B cell (primary cell): ENCODE data around the gene KIAA1191. TPM values are rescaled to one million over a fixed set of nuclear protein-coding genes. Genes with fewer than 3 reads are reported as not detected.

Experiments used
- ATAC-seq: fragments of 200-7000 bp; cut with Tn5 transposase; one replicate; pipeline ENCODE4 v1.10.0; 2021; ENCODE audit warnings: low read depth, mild to moderate bottlenecking, moderate number of reproducible peaks, moderate library complexity
- CTCF ChIA-PET: fragments of 350-600 bp; sonication (Branson Sonifier 250); formaldehyde crosslinking; loops from one replicate; lab custom pipeline; 2021; ENCODE audit warnings: antibody characterized with exemption, inconsistent platforms; lab: Charles Lee
- POLR2A ChIA-PET: fragments of 350-600 bp; sonication (Branson Sonifier 250); formaldehyde crosslinking; loops from one replicate; lab custom pipeline; 2021; ENCODE audit warnings: antibody characterized with exemption; lab: Charles Lee
- DNase-seq: peaks from one replicate; pipeline ENCODE4 v3.0.0; 2013
- H2AFZ ChIP-seq: 2 replicates; pipeline ENCODE4 v1.6.1; 2012; ENCODE audit warnings: mild to moderate bottlenecking, low read depth, low read length; ENCODE audit not compliant: insufficient read depth, poor library complexity, severe bottlenecking
- H3K27ac ChIP-seq, 2 donors: 1 replicate in 1 of 2; 2 replicates in 1 of 2; pipeline ENCODE4 v1.5.1; 2012 to 2013; ENCODE audit warnings: low read length in 2 of 2, mild to moderate bottlenecking in 2 of 2, moderate library complexity in 1 of 2
- H3K27me3 ChIP-seq, 4 experiments: fragments of 200-600 bp in 1 of 4; sonication (generic) in 1 of 4; replicated peaks in 1 of 4; 1 replicate in 2 of 4; 2 replicates in 2 of 4; pipeline versions ENCODE4 v1.6.1 to v1.7.0; 2013 to 2016; ENCODE audit warnings: low read length in 3 of 4, mild to moderate bottlenecking in 2 of 4, mixed read lengths in 1 of 4, moderate library complexity in 1 of 4; ENCODE audit not compliant: insufficient read depth in 4 of 4, control insufficient read depth in 3 of 4; ENCODE audit errors: control extremely low read depth in 1 of 4
- H3K36me3 ChIP-seq, 2 experiments: replicated peaks in 1 of 2; 1 replicate in 1 of 2; 2 replicates in 1 of 2; pipeline versions ENCODE4 v1.6.1 to v1.7.1; 2013; ENCODE audit warnings: low read length in 1 of 2; ENCODE audit not compliant: insufficient read depth in 2 of 2, control insufficient read depth in 1 of 2; ENCODE audit errors: control extremely low read depth in 1 of 2, extremely low read depth in 1 of 2
- H3K4me1 ChIP-seq, 2 donors: fragments of 200-600 bp in 1 of 2; sonication (generic) in 1 of 2; 1 replicate in 1 of 2; 2 replicates in 1 of 2; pipeline versions ENCODE4 v1.5.1 to v1.6.1; 2013 to 2017; ENCODE audit warnings: low read length in 2 of 2; ENCODE audit not compliant: control insufficient read depth in 2 of 2, insufficient read depth in 2 of 2
- H3K4me2 ChIP-seq: replicated peaks from 2 replicates; pipeline ENCODE3; 2012; ENCODE audit warnings: mild to moderate bottlenecking, low read depth, low read length; ENCODE audit not compliant: poor library complexity, severe bottlenecking
- H3K4me3 ChIP-seq, 5 experiments: fragments of 200-600 bp in 1 of 5; sonication (generic) in 1 of 5; 1 replicate in 3 of 5; 2 replicates in 2 of 5; pipeline versions ENCODE4 v1.5.1 to v1.7.0; 2011 to 2016; ENCODE audit warnings: low read length in 4 of 5, mild to moderate bottlenecking in 4 of 5, low read depth in 2 of 5, control low read depth in 1 of 5, moderate library complexity in 1 of 5; ENCODE audit not compliant: insufficient read depth in 1 of 5; ENCODE audit errors: control extremely low read depth in 1 of 5, extremely low read depth in 1 of 5
- H3K79me2 ChIP-seq: fragments of 200-600 bp; sonication (generic); one replicate; pipeline ENCODE4 v1.6.0; 2016; ENCODE audit warnings: low read length; ENCODE audit not compliant: control insufficient read depth, insufficient read depth
- H3K9ac ChIP-seq: fragments of 200-600 bp; sonication (generic); 2 replicates; pipeline ENCODE4 v1.6.1; 2017; ENCODE audit warnings: mild to moderate bottlenecking, low read length, moderate library complexity
- H3K9me3 ChIP-seq, 3 donors: one replicate each; pipeline versions ENCODE4 v1.6.1 to v1.7.1; 2013; ENCODE audit warnings: low read length in 2 of 3; ENCODE audit not compliant: control insufficient read depth in 2 of 3, insufficient read depth in 1 of 3; ENCODE audit errors: control extremely low read depth in 1 of 3
- H4K20me1 ChIP-seq: 2 replicates; pipeline ENCODE4 v1.6.0; 2012; ENCODE audit warnings: mild to moderate bottlenecking, low read length; ENCODE audit not compliant: insufficient read depth, control insufficient read depth, poor library complexity, severe bottlenecking
- H3K27ac Mint-ChIP-seq: one replicate; pipeline ENCODE4 v1.8.0; 2021; ENCODE audit warnings: mixed read lengths
- H3K27me3 Mint-ChIP-seq: one replicate; pipeline ENCODE4 v1.8.0; 2021; ENCODE audit warnings: mixed read lengths
- H3K4me1 Mint-ChIP-seq: one replicate; pipeline ENCODE4 v1.8.0; 2021; ENCODE audit warnings: mixed read lengths
- H3K4me3 Mint-ChIP-seq: one replicate; pipeline ENCODE4 v1.8.0; 2021; ENCODE audit warnings: mixed read lengths
- H3K9me3 Mint-ChIP-seq: one replicate; pipeline ENCODE4 v1.8.0; 2022; ENCODE audit warnings: mixed read lengths; ENCODE audit not compliant: insufficient read depth
- CTCF ChIP-seq: fragments of 200-600 bp; IDR thresholded peaks from one replicate; pipeline ENCODE4 v1.8.0; 2022; ENCODE audit warnings: antibody characterized with exemption, mild to moderate bottlenecking
- EZH2 ChIP-seq: IDR thresholded peaks from 2 replicates; pipeline ENCODE4 v1.6.1; 2012; ENCODE audit warnings: borderline replicate concordance, low read depth, mild to moderate bottlenecking, moderate library complexity, low read length; ENCODE audit not compliant: insufficient read depth, poor library complexity, severe bottlenecking
- WGBS: methylation state at CpG from one replicate; pipeline ENCODE4 v1.1.5; 2013; ENCODE audit warnings: missing lambda C conversion rate; ENCODE audit not compliant: insufficient coverage; 5-methylcytosine and 5-hydroxymethylcytosine counted together
- intact Hi-C: fragments of 100-400 bp; cut with micrococcal nuclease; formaldehyde crosslinking; loops from one replicate; pipeline ENCODE4 v1.10.0; 2022
- polyA plus RNA-seq: library from polyadenylated mRNA; depleted of rRNA; stranded (reverse); fragments of >200 nt; gene quantifications from 2 replicates; pipeline ENCODE4 v1.2.3, GENCODE V29; 2012
- total RNA-seq, 2 donors: library from RNA; stranded (reverse); fragments of 120-200 nt in 1 of 2; gene quantifications; 1 replicate in 1 of 2; 2 replicates in 1 of 2; pipeline versions ENCODE4 v1.2.3 to v1.2.4, GENCODE V29; 2013 to 2022

KIAA1191 gene
- total and polyA plus RNA-seq, 2 donors (not counting 1 experiment from before 2014, with no cell fraction given): 61.2 to 82.9 TPM

DNA sequence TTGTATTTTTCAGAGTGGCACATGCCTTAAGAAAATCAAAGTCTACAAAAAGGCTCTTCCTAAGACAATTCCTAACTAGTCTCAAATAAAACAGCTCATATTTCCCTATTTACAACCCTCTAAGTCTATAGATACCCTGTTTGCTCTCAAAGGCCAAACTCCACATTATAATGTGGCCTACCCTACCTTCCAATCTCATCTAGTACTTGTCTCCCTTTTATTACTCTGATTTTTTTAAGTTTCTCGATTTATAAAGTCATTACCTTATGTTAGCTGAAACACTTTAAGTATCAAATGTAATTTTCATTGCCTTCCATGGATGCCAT is 19.4 kb downstream of the KIAA1191 start:
- Histone ChIP-seq H3K9me3 (no peaks in the 10 kb centered on the region), H3K9ac (no peak overlapping the region), H2AFZ (no peak overlapping the region), H3K27me3 (no peaks in the 10 kb centered on the region), H3K79me2 (no peaks in the 10 kb centered on the region), H3K27ac (no peak overlapping the region), H4K20me1 (no peaks in the 10 kb centered on the region), H3K4me3 (no peak overlapping the region), H3K4me2 (no peak overlapping the region), H3K4me1 (no peaks in the 10 kb centered on the region), H3K36me3 (peaks cover 4 to 58% of the 10 kb centered on the region in 2 experiments)
- WGBS: no CpG with 5 or more reads among the region's 1 CpG
- intact Hi-C loops: no loop called here
- Mint-ChIP-seq H3K4me1 (no peaks in the 10 kb centered on the region), H3K27ac (peak overlapping the region; percentile 22), H3K27me3 (no peaks in the 10 kb centered on the region), H3K4me3 (no peak overlapping the region), H3K9me3 (no peaks in the 10 kb centered on the region)
- DNase-seq (no peak), ATAC-seq (no peak)
- ChIA-PET POLR2A (no interaction called here), CTCF (interaction anchor here (0.6 kb wide), 1 partner anchor 19 kb away, joined by 3 read pairs; no protein-coding TSS in a partner anchor)
- TF ChIP-seq EZH2 (no peak), CTCF (no peak)

DNA sequence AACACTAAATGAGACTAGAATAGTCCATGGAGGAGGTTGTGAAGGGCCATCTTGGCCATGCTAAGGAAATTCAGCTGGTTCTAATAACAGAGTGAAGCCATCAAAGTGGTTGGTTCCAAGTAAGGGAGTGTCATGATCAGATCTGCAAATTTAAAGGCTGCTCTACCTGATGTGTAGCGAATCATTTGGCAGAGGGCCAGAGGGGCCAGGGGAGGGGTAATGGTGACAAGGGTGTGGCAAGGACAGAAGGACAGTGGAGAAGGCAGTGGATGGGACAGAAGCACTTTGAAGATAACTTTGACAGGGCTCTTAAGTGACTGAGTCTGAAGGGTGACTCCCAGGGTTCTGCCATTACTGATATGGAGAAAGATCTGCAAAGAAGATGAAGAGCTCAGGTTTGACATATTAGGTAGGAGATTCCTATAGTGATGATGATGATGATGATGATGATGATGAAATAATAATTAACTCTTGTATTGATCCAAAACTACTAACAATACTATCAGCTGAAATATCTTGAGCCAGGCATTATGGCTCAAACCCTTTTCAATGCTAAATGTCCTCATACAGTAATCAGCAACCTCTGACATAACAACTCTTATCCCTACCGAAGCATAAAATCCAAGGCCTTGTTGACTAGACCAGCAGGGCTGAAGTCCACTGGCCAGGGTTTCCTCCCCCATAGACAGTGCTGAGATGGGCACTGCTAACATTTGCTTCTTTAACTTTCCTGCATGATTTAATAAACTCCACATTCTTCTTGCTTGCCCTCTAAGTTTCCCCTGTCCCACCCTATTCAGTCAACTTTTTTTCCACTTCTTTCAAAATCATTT is 20.0 kb downstream of the KIAA1191 start:
- H3K27me3 Mint-ChIP-seq: no peaks in the 10 kb centered on the region
- CTCF ChIA-PET: interaction anchor here (0.6 kb wide), 1 partner anchor 18 kb away, joined by 3 read pairs; no protein-coding TSS in a partner anchor

More for the DNA sequence above, 20.0 kb downstream of the KIAA1191 start:
- WGBS: 94% methylated on average over 2 of the region's 2 CpGs
- Histone ChIP-seq H2AFZ (no peak overlapping the region), H3K79me2 (no peaks in the 10 kb centered on the region), H3K4me3 (no peak overlapping the region), H4K20me1 (no peaks in the 10 kb centered on the region), H3K27me3 (no peaks in the 10 kb centered on the region), H3K36me3 (peaks cover 9 to 58% of the 10 kb centered on the region in 2 experiments), H3K27ac (no peak overlapping the region), H3K4me2 (no peak overlapping the region), H3K9me3 (no peaks in the 10 kb centered on the region), H3K4me1 (no peaks in the 10 kb centered on the region), H3K9ac (no peak overlapping the region)
- Mint-ChIP-seq H3K27ac (peak overlapping the region; percentile 22), H3K9me3 (no peaks in the 10 kb centered on the region), H3K4me3 (no peak overlapping the region), H3K4me1 (no peaks in the 10 kb centered on the region)
- no peak for TF ChIP-seq CTCF
- DNase-seq: no peak
- intact Hi-C loops: no loop called here
- POLR2A ChIA-PET: no interaction called here
- ATAC-seq: no peak
